DMS153 treated with DMSO at 0.1 percent for 48 hours (cell line): ENCODE measurements around the gene SPATA22.
"Not testable (repeated sequence)": the region's sequence is repeated elsewhere in the genome, so short reads cannot be mapped to it uniquely, and the experiment has no call there.

Experiments used
- DNase-seq: peaks from one replicate; lab custom pipeline; 2025; ENCODE audit not compliant: unreplicated experiment; lab: John Stamatoyannopoulos, UW

Gene SPATA22

DNA sequence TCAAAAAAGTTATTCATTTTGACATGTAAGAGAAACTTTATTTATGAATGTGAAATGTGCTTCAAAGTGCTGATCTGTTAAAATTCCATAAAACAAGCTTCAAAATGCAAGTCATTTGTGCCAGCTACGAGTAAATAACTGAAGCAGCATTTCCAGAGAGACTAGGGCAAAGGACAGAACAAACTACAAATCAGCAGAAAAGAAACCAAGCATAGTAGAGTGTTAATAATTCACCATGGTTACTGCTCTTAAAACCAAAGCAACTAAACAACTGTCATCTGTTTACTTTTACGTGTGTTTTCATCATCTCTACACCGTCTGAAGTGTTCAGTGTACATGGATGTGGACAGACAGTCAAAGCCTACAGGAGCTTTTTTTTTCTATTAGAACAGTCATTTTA lies 2.6 kb upstream of the SPATA22 start:
- DNase-seq, result no peak

DNA sequence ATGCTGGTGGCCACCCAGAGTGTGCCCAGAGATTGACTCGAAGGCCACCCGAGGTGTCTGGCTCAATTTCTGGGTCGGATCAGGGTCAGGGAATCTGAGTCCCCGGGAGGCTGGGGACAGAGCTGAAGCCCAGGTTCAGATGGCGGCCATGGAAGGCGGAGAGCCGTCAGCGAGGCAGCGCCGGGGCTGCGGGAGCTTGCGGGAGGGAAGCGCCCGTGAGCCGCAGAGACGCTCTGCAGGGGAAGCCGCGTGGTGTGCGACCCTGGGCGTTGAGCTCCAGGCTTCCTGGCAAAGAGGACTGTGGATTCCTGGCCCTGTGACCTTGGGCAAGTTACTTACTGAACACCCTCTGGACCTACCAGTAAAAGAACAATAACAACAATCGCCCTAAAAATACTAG lies 518 bp upstream of the SPATA22 start:
- no peak for DNase-seq

DNA sequence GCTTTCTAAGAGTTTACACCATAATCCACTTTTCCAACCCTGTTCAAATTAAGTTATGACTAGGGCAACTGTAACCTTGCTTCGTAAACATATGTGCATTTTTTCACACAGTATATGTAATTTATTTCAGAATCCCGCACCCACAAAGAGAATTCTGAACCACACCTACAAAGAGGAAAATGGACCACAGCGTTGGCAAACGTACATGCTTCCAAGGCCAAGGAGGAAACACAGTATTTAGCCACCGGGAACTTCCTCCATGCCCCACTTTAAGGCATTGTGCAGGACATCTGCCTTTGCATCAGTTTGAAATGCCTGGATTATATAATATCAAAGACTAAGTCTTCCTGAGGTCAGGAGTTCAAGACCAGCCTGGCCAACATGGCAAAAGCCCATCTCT lies 2.1 kb downstream of the SPATA22 start:
- DNase-seq, result no peak

DNA sequence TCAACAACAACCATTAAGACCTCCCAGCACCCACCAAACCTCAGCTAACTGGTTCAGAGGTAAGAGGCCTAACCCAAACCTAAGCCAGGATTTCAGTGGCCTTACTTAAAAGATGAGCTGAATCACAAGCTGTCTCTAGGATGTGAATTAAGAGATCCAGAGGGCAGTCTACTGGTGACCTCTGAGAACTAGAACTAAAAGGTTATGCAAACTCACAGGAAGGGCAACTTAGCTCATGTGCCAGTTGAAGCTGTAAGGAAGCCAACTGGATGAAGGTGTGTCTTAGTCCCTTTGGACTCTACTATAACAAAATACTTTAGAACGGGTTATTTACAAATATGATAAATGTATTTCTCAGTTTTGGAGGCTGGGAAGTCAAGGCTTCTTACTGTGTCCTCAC lies 5.3 kb downstream of the SPATA22 start:
- DNase-seq, result not testable (repeated sequence)

DNA sequence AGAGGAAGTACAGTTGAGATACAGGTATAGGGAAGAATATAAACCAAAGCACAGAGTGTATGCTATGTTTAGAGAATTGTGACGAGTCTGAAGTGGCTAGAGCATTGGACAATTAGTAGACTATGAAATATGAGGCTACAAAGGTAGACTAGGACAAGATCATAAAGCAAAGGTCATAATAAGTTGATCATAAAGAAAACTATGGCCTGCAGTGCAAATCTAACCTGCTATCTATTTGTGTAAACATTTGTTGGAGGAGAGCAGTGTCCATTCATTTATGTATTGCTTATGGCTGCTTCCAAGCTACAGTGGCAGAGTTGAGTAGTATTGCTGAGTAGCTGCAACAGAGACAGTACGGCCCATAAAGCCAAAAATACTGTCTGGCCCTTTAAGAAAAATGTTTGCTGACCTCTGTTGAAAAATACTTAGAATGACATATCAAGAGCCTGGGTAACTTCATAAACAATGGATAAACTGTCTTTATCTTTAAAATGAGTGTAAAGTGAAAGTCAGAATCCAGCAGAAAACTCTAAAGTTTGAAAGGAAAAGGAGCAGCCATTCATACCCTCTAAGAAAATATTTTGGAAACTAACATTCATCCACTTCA lies 23.5 kb downstream of the SPATA22 start:
- no peak for DNase-seq

DNA sequence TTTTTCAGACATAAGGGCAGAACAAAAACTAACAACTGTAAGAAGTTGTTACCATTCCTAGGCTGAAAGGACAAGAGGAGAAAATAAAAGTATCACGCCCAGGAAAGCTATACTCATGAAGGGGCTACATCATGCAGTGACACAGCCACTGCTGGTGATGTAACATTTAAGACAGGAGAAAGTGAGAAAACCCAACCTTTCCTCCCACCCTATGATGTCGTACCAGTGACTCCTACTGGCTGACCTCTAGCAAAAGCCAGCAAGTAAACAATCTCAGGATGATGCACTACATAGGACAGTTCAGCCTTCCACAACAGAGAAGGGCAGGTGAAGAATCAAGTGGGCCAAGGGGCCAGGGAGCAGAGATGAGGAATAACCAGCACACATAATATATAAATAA lies 24.0 kb downstream of the SPATA22 start:
- DNase-seq, result no peak

DNA sequence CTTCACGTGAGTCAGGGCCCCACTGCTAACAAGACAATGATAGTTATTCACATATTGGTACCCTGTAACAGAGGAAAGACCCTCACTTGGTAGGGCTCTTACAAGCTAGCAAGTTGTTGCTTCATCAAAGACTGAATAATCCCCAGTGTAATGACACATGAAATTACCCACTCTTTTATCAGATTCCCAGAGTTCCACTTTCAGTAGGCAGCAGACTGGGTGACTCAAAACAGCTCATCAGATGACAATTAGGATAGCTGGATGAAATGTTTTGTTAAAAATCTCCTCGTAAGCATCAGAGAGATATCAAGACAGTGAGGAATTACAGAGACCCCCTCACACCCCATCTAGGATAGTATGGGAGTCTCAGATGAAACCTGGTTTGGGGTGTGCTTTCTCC lies 31.2 kb downstream of the SPATA22 start:
- no peak for DNase-seq

DNA sequence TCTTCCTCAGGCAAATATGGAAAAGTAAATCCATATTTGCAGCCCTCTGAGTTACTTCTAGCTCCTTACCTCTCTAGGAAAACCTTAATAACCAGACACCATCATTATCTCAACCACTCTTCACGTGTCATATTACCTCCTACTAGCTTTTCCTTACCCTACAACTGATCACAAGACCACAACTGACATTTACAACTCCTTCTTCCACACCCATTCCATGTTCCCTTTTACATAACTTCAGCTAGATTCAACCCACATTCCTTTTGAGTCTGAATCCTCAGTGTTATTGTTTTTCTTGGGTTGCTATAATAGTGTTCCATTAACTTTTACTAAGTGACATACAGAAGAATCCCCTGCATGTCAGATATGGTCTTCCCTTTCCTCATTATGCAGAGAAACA lies 33.3 kb downstream of the SPATA22 start:
- DNase-seq, result no peak

DNA sequence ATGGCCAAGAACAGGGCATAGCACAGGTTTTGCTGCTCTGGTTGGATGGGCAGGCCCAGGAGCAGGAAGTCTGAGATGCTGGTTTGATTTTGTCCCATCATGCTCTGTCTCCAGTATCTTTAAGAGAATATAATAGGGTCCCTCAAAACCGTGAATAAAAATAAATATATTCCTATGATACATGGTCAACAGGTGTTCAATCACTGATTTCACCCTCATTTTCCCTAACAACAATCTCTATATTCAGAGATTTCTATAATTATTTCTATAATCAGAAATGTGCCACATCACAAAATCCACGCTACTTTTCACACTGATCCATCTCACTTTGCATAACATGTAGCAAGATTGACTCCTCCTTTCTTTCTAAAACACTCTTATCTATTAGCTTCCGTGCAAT lies 37.9 kb downstream of the SPATA22 start, which contains the start of gene OR1E2:
TSS of gene OR1E2 (minus strand) at position 101 of the 400 bp plus-strand sequence. CDS start at position 101, 0 bp downstream.
- no peak for DNase-seq

DNA sequence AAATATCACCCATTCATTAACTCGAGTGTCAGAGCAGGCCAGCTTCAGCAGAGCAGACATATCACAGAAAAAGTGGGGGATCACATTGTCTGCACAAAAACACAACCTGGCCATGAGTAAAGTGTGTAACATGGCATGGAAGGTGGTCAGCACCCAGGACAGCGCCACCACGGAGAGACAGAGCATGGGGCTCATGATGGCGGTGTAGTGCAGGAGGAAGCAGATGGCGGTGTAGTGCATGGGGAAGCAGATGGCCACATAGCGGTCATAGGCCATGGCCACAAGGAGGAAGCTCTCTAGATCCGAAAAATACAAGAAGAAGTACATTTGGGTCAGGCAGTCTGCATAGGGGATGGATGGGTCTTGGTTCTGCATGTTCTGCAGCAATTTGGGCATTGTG lies 38.4 kb downstream of the SPATA22 start:
- DNase-seq, result not testable (repeated sequence)

DNA sequence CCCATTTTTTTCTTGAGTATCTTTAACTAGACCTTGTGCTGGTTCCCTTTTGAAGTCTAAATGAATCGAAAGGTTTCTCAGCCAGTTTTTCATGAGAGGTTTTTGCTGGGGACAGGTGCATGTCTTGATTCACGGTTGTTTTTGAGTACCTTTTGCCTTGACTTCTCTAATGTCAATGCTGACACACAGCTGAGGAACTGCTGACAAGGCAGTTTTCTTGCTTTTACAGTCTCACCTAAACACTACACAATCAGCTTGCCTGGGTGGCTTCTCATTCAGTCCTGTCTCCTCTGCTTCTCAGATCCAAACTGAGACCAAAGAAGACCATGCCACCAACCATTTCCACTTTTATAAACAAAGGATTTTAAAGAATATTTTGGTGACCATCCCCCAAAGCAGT lies 53.4 kb downstream of the SPATA22 start:
- no peak for DNase-seq

DNA sequence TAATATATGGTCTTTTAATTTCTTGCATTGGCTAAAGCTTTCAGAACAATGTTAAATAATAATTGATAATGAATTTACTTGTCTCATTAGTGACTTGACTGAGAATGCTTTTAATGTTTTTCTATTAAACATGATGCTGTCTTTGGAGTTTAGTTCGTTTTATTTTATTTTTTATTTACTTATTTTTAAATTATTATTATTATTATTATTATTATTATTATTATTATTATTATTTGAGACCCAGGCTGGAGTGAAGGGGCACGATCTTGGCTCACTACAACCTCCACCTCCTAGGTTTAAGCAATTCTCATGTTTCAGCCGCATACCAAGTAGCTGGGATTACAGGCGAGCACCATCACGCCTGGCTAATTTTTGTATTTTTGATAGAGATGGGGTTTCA lies 56.0 kb downstream of the SPATA22 start:
- no peak for DNase-seq

DNA sequence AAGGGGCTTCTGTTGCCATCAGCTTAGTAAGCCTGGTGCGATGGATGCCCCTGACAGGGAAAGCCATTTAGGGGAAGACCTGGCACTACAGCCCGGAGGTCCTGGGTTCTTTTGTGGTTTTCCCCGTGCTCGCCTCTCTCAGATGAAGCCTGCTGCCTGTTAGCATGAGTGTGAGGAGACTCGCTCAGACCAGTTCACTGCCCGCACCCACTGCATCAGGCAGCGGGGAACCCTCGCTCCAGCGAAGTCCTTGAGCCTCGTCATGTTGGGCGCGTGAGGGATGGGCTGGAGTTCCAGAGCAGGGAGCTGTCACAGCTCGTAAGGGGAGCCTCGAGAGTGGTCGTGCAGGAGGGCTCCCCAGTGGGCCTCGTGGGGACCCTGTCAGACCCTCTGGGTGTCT lies 59.4 kb downstream of the SPATA22 start:
- DNase-seq, result not testable (repeated sequence)

DNA sequence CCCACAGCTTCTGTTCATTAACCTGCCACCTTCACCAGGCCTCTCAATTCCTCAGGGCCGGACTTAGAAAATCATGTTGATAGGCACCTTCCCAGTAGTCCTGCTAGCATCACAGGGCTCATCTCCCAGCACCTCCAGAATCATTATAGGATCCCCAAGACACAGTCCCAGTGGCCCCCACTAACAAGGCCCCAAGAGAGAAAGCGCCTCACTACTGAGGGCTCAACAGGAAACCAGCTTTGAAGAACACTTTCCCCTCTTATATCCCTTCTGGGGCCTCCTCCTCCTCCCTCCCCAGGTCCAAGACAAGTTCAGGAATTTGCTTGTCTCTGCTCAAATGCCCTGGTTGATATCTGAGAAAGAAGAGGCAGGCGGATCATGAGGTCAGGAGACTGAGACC lies 60.5 kb downstream of the SPATA22 start, which contains the start of gene OR3A3:
TSS of gene OR3A3 (plus strand) at position 301 of the 400 bp plus-strand sequence.
- DNase-seq, result no peak

DNA sequence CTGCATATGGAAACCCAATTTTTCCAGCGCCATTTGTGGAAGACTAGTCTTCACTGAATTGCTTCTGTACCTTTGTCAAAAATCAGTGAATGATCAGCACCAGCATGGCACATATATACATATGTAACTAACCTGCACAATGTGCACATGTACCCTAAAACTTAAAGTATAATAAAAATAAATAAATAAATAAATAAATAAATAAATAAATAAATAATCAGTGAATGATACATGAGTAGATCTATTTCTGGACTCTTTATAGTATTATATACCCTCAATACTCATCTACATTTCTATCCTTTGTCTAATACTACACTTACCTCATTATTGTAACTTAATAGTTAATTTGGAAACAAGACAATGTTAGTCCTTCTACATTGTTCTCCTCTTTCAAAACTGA lies 67.8 kb downstream of the SPATA22 start:
- DNase-seq, result not testable (repeated sequence)

DNA sequence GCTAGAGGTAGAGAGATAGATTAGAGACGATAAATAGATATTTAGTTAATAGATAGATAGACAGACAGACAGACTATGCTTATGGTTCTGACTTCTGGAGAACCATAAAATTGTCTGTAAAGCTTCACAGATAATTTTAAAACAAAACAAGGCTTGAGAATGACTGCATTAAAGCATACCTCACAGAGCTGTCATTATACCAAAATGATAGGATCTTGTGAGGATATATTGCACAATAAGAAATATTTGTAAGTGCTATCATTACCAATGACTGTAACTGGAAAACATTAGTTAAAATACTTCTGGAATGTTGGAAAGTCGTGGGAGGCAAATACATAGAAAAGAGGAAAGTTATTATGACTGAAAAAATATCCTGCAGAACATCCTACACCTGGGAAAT lies 69.8 kb downstream of the SPATA22 start:
- no peak for DNase-seq

DNA sequence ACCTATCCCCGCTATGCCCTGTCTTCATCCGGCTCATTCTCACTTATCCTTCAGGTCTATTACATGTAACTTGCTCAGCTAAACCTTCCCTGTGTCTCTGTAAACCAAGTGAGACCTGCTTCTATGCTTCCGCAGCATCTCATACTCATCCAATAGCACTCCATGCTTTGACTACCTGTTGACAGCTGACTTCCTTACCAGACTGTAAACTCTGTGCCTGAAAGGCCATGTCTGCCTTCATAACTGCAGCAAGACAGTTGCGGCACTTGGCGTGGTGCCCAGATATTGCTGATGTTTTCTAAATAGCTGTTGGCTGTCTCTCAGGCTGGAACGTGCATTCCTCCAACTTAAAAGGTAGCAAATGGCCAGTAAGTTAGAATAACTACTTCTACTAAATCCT lies 71.6 kb downstream of the SPATA22 start:
- DNase-seq, result no peak

DNA sequence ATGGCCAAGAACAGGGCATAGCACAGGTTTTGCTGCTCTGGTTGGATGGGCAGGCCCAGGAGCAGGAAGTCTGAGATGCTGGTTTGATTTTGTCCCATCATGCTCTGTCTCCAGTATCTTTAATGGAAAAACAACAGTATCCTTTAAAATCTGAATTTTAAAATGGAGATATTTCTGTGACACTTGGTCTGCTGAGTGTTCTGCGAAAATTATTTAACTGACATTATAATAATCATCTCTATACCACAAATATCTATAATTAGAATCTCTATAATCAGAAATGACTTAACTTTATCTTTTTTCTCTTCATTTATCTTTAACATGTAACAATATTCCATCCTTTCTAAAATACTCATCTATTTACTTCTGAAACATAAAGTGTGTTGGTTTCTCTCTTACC lies 73.3 kb downstream of the SPATA22 start, which contains the start of gene OR1E1:
TSS of gene OR1E1 (minus strand) at position 101 of the 400 bp plus-strand sequence. CDS start at position 101, 0 bp downstream.
- no peak for DNase-seq

DNA sequence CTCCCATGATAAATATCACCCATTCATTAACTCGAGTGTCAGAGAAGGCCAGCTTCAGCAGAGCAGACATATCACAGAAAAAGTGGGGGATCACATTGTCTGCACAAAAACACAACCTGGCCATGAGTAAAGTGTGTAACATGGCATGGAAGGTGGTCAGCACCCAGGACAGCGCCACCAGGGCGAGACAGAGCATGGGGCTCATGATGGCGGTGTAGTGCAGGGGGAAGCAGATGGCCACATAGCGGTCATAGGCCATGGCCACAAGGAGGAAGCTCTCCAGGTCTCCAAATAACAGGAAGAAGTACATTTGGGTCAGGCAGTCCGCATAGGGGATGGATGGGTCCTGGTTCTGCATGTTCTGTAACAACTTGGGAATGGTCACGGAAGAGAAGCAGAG lies 73.8 kb downstream of the SPATA22 start:
- not testable (repeated sequence) for DNase-seq
